GM23248 (cell line): ENCODE results near the gene NDNF. TPM values are rescaled to one million over a fixed set of nuclear protein-coding genes. Genes with fewer than 3 reads are reported as not detected.

Experiments
- DNase-seq: peaks from one replicate; pipeline ENCODE4 v3.0.0-alpha.2; 2015
- H2AFZ ChIP-seq: fragments of 200-600 bp; sonication (generic); 2 replicates; pipeline ENCODE4 v1.6.1; 2016; ENCODE audit warnings: antibody characterized with exemption
- H3F3A ChIP-seq: fragments of 200-600 bp; sonication (generic); 2 replicates; pipeline ENCODE4 v1.6.1; 2016; ENCODE audit warnings: mild to moderate bottlenecking, antibody characterized with exemption, mixed run types; ENCODE audit not compliant: insufficient read depth
- H3K27ac ChIP-seq: fragments of 200-600 bp; sonication (generic); 2 replicates; pipeline ENCODE4 v1.5.1; 2016; ENCODE audit warnings: mild to moderate bottlenecking
- H3K27me3 ChIP-seq: fragments of 200-600 bp; sonication (generic); replicated peaks from 2 replicates; pipeline ENCODE4 v1.6.1; 2016; ENCODE audit warnings: mild to moderate bottlenecking; ENCODE audit not compliant: insufficient read depth
- H3K36me3 ChIP-seq: fragments of 200-600 bp; sonication (generic); 2 replicates; pipeline ENCODE4 v1.6.1; 2016; ENCODE audit warnings: low read depth, mild to moderate bottlenecking
- H3K4me1 ChIP-seq: fragments of 200-600 bp; sonication (generic); 2 replicates; pipeline ENCODE4 v1.6.1; 2016; ENCODE audit warnings: mild to moderate bottlenecking; ENCODE audit not compliant: insufficient read depth
- H3K4me2 ChIP-seq: fragments of 200-600 bp; sonication (generic); one replicate; pipeline ENCODE4 v1.6.1; 2016; ENCODE audit warnings: mild to moderate bottlenecking; ENCODE audit not compliant: unreplicated experiment
- H3K4me3 ChIP-seq: fragments of 200-600 bp; sonication (generic); 2 replicates; pipeline ENCODE4 v1.5.1; 2016; ENCODE audit warnings: mild to moderate bottlenecking
- H3K79me2 ChIP-seq: fragments of 200-600 bp; sonication (generic); 2 replicates; pipeline ENCODE4 v1.6.1; 2016; ENCODE audit warnings: mild to moderate bottlenecking; ENCODE audit not compliant: insufficient read depth
- H3K9ac ChIP-seq: fragments of 200-600 bp; sonication (generic); 2 replicates; pipeline ENCODE4 v1.6.1; 2016; ENCODE audit warnings: mild to moderate bottlenecking
- H3K9me2 ChIP-seq: fragments of 200-600 bp; sonication (generic); 2 replicates; pipeline ENCODE4 v1.6.1; 2016; ENCODE audit warnings: mixed run types, mild to moderate bottlenecking, moderate library complexity; ENCODE audit not compliant: insufficient read depth
- H3K9me3 ChIP-seq: fragments of 200-600 bp; sonication (generic); one replicate; pipeline ENCODE4 v1.6.1; 2017; ENCODE audit warnings: low read depth
- H4K20me1 ChIP-seq: fragments of 200-600 bp; sonication (generic); 2 replicates; pipeline ENCODE4 v1.6.0; 2016; ENCODE audit not compliant: insufficient read depth
- EZH2 ChIP-seq: fragments of 200-600 bp; sonication (generic); IDR thresholded peaks from 2 replicates; pipeline ENCODE4 v1.6.1; 2018; ENCODE audit warnings: antibody characterized with exemption, mild to moderate bottlenecking; ENCODE audit not compliant: insufficient read depth, poor library complexity, severe bottlenecking
- EZH2phosphoT487 ChIP-seq: fragments of 200-600 bp; sonication (generic); IDR thresholded peaks from 2 replicates; pipeline ENCODE4 v1.6.1; 2018; ENCODE audit warnings: antibody characterized with exemption, moderate library complexity, mild to moderate bottlenecking, low read depth; ENCODE audit not compliant: insufficient read depth
- WGBS, 2 experiments: methylation state at CpG; one replicate each; pipeline ENCODE4 v1.1.6; 2015 to 2017; ENCODE audit warnings: low lambda C conversion rate in 2 of 2, low coverage in 1 of 2; ENCODE audit errors: missing lambda C conversion rate in 2 of 2; 5-methylcytosine and 5-hydroxymethylcytosine counted together
- in situ Hi-C: fragments of 300-500 bp; cut with MboI; formaldehyde crosslinking; loops from 2 replicates; pipeline ENCODE4 v1.15.0; 2020
- polyA plus RNA-seq: library from polyadenylated mRNA; unstranded; fragments of >200 nt; fragmentation: Nextera tagmentation; extraction: Ambion mirVana; gene quantifications from 2 replicates; pipeline ENCODE4 v1.2.1, GENCODE V29; 2016
- total RNA-seq: library from RNA; depleted of rRNA; stranded (reverse); fragments of >200 nt; shearing (Covaris generic); gene quantifications from 2 replicates; pipeline ENCODE4 v1.2.3, GENCODE V29; 2014

NDNF gene
- total and polyA plus RNA-seq, 2 experiments from 2014 or later, result 3.1 to 3.4 TPM

DNA sequence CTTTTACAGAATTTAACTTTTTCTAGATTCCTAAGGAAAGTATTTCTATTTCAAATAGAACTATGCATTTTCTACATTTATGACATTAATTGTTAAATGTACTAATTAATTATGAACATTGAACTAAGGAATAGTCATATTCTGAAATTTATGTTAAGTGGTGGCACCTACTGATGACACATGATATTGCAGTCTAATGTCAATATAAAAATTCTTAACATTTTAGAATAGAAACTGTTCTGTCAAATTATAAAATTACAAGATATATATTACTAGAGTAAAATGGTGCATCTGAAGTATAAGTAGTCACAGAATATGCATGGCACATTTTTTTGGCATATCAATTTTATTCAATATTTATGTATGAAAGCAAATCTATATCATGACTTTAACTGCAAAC, 40.2 kb upstream of the NDNF start:
- Histone ChIP-seq H3K4me2 (no peak overlapping the region), H3K4me3 (no peak overlapping the region), H3K4me1 (no peaks in the 10 kb centered on the region), H3K9me3 (no peaks in the 10 kb centered on the region), H3F3A (no peaks in the 10 kb centered on the region), H4K20me1 (no peaks in the 10 kb centered on the region), H3K79me2 (no peaks in the 10 kb centered on the region), H2AFZ (no peak overlapping the region), H3K36me3 (no peaks in the 10 kb centered on the region), H3K9ac (no peak overlapping the region), H3K27me3 (no peaks in the 10 kb centered on the region), H3K27ac (no peak overlapping the region), H3K9me2 (no peaks in the 10 kb centered on the region)
- in situ Hi-C loops, result no loop called here
- peak; percentile 25 for DNase-seq
- TF ChIP-seq EZH2phosphoT487 (no peak), EZH2 (no peak)

DNA sequence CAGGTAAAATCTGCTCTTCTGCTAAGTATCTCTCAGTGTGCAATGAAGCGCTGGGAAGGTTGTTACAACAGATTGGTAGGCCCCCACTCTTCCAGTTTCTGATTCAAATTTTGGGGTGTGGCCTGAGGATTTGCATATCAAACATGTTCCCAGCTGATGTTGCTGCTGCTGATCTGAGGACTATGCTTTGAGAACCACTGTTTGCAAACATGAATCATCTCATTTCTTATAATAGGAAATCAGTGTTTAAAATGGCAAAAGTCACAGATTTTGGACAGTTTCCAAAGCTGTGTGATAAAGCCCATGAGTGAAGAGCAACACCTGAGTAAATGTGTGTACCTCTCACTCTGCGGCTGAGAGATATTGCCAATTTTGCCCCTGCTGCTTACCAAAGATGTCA, 36.2 kb upstream of the NDNF start:
- in situ Hi-C loops, result loop anchor here (10.0 kb wide), 1 partner anchor 944 kb away; no protein-coding TSS in a partner anchor
- Histone ChIP-seq H3K27ac (no peak overlapping the region), H3F3A (no peaks in the 10 kb centered on the region), H3K4me1 (no peaks in the 10 kb centered on the region), H4K20me1 (no peaks in the 10 kb centered on the region), H2AFZ (no peak overlapping the region), H3K79me2 (no peaks in the 10 kb centered on the region), H3K27me3 (no peaks in the 10 kb centered on the region), H3K36me3 (no peaks in the 10 kb centered on the region), H3K9me3 (no peaks in the 10 kb centered on the region), H3K4me2 (no peak overlapping the region), H3K4me3 (no peak overlapping the region), H3K9me2 (no peaks in the 10 kb centered on the region), H3K9ac (no peak overlapping the region)
- 90 to 94% methylated on average over 2 of the region's 2 CpGs for whole genome bisulfite sequencing, 2 experiments
- DNase-seq, result no peak
- TF ChIP-seq EZH2 (no peak), EZH2phosphoT487 (no peak)

DNA sequence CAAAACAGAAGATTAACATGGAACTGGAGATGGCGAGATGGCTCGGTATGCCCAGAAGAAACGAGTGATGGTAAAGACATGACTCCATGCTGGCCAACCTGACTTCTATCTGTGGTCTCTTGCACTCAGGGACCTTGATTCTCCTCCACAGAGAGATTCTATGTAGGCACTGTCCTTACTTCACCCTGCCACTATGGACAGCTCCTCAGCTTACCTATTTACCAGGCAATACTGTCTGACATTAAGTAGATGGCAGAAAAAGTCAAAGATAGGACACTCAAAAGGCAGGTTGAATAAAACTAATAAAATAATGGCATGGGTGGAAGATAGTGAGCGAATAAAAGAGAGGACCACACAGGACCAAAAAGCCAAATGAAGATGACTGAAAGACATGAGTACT, 35.2 kb upstream of the NDNF start:
- TF ChIP-seq EZH2phosphoT487 (no peak), EZH2 (no peak)
- no peaks in the 10 kb centered on the region for H3F3A ChIP-seq
- H3K27me3 ChIP-seq, result no peaks in the 10 kb centered on the region
- DNase-seq, result no peak
- no peak overlapping the region for H3K9ac ChIP-seq
- WGBS, 2 experiments, result 86 to 94% methylated on average over 4 of the region's 4 CpGs
- no peaks in the 10 kb centered on the region for H3K9me3 ChIP-seq
- no peaks in the 10 kb centered on the region for H3K36me3 ChIP-seq
- H3K4me1 ChIP-seq, result no peaks in the 10 kb centered on the region
- H3K9me2 ChIP-seq, result no peaks in the 10 kb centered on the region
- H3K4me2 ChIP-seq, result no peak overlapping the region
- H3K27ac ChIP-seq, result no peak overlapping the region
- no peaks in the 10 kb centered on the region for H3K79me2 ChIP-seq
- no peaks in the 10 kb centered on the region for H4K20me1 ChIP-seq
- in situ Hi-C loops, result loop anchor here (10.0 kb wide), 1 partner anchor 943 kb away; no protein-coding TSS in a partner anchor
- no peak overlapping the region for H3K4me3 ChIP-seq
- H2AFZ ChIP-seq, result no peak overlapping the region

DNA sequence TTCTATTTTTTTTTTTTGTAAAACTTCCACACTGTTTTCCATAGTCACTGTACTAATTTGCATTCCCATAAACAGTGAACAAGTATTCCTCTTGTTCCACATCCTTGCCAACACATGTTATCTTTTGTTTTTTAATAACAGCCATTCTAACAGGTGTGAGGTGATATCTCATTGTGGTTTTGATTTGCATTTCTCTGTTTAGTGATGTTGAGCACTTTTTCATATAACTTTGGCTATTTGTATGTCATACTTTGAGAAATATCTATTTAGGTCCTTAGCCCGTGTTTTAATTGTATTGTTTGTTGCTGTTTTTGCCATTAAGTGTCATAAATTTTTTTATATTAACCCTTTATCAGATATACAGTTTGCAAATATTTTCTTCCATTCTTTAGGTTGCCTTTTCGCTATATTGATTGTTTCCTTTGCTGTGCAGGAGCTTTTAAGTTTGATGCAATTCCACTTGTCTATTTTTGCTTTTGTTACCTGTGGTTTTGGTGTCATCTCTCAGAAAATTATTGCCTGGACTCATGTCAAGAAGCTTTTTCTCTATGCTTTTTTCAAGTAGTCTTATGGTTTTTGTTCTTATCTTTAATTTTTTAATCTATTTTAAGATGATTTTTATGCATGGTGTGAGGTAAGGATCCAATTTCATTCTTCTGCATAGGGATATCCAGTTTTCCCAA, 27.9 kb upstream of the NDNF start:
- H3K9ac ChIP-seq, result no peak overlapping the region
- H2AFZ ChIP-seq, result no peak overlapping the region
- H3K27me3 ChIP-seq, result no peaks in the 10 kb centered on the region
- in situ Hi-C loops, result loop anchor here (10.0 kb wide), 1 partner anchor 935 kb away; no protein-coding TSS in a partner anchor
- no peak for TF ChIP-seq EZH2
- TF ChIP-seq EZH2phosphoT487, result no peak
- H4K20me1 ChIP-seq, result no peaks in the 10 kb centered on the region
- no peak overlapping the region for H3K27ac ChIP-seq
- no peak overlapping the region for H3K4me3 ChIP-seq
- H3F3A ChIP-seq, result no peaks in the 10 kb centered on the region
- no peak for DNase-seq
- H3K79me2 ChIP-seq, result no peaks in the 10 kb centered on the region
- H3K36me3 ChIP-seq, result no peaks in the 10 kb centered on the region
- 70 to 84% methylated on average over 2 of the region's 2 CpGs for WGBS, 2 experiments
- no peak overlapping the region for H3K4me2 ChIP-seq
- H3K4me1 ChIP-seq, result peaks cover 11% of the 10 kb centered on the region
- no peaks in the 10 kb centered on the region for H3K9me2 ChIP-seq
- H3K9me3 ChIP-seq, result no peaks in the 10 kb centered on the region

DNA sequence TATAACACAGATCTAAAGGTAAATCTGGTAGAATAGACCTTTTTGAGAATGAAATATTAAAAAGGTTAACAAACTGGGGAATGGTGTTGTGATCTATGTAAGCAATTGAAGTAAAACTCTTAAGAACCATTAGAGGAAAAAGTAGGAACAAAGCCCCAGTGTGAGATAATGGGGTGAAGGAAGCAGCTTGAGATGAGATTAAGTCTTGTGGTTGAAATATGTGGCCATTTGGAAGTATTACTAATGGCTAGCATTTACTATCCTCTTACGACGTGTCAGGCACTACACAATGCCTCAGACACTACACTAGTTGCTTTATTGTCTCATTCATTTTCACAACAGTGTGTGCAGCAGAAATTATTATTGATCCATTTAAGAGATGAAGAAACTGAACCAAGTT, 25.9 kb upstream of the NDNF start:
- Histone ChIP-seq H3K9me2 (no peaks in the 10 kb centered on the region), H4K20me1 (no peaks in the 10 kb centered on the region), H3K9me3 (no peaks in the 10 kb centered on the region), H3F3A (no peaks in the 10 kb centered on the region), H3K36me3 (no peaks in the 10 kb centered on the region), H3K27me3 (no peaks in the 10 kb centered on the region), H3K79me2 (no peaks in the 10 kb centered on the region), H3K4me2 (no peak overlapping the region), H3K4me1 (peaks cover 11% of the 10 kb centered on the region), H3K9ac (no peak overlapping the region), H3K27ac (no peak overlapping the region), H2AFZ (peak overlapping the region; percentile 17; the same call in 1 of the 2 replicates), H3K4me3 (no peak overlapping the region)
- DNase-seq, result no peak
- WGBS, 2 experiments, result 82 to 92% methylated on average over 2 of the region's 2 CpGs
- TF ChIP-seq EZH2 (no peak), EZH2phosphoT487 (no peak)
- in situ Hi-C loops, result loop anchor here (10.0 to 25.0 kb wide), 2 partner anchors 386 to 1023 kb away; no protein-coding TSS in a partner anchor
